ENCODE measurements around the gene ITGAX. TPM values are rescaled to one million over a fixed set of nuclear protein-coding genes. Genes with fewer than 3 reads are reported as not detected.

ITGAX gene
- total RNA-seq, 1 donor from 2014 or later: not detected

- no peaks in the 10 kb centered on the region for H3K27me3 ChIP-seq (ENCODE audit: control insufficient read depth, insufficient read depth, low read length)
- no peaks in the 10 kb centered on the region for H3K36me3 ChIP-seq (ENCODE audit: control insufficient read depth, insufficient read depth, low read length)
- no peak overlapping the region for H3K4me3 ChIP-seq (ENCODE audit: low read depth, low read length)
- FAIRE-seq (no peak), DNase-seq (ENCODE audit: low read depth) (no peak)
- TF ChIP-seq CTCF (IDR thresholded peaks at IDR 0.05; ENCODE audit: insufficient read depth, low read length, severe bottlenecking): no peak
Measured at GRCh38 chr16:31365131-31365865, 10.3 kb downstream of the ITGAX start.

GRCh38 chr16:31367853-31368252 lies 12.9 kb downstream of the ITGAX start:
- no peak overlapping the region for H3K4me3 ChIP-seq (ENCODE audit: low read depth, low read length)
- no peaks in the 10 kb centered on the region for H3K36me3 ChIP-seq (ENCODE audit: control insufficient read depth, insufficient read depth, low read length)
- FAIRE-seq (no peak), DNase-seq (ENCODE audit: low read depth) (no peak)
- TF ChIP-seq CTCF (IDR thresholded peaks at IDR 0.05; ENCODE audit: insufficient read depth, low read length, severe bottlenecking): no peak
- H3K27me3 ChIP-seq (ENCODE audit: control insufficient read depth, insufficient read depth, low read length): no peaks in the 10 kb centered on the region

- DNase-seq (ENCODE audit: low read depth): no peak
- H3K36me3 ChIP-seq (ENCODE audit: control insufficient read depth, insufficient read depth, low read length): no peaks in the 10 kb centered on the region
- no peak overlapping the region for H3K4me3 ChIP-seq (ENCODE audit: low read depth, low read length)
- TF ChIP-seq CTCF (IDR thresholded peaks at IDR 0.05; ENCODE audit: insufficient read depth, low read length, severe bottlenecking): no peak
- no peaks in the 10 kb centered on the region for H3K27me3 ChIP-seq (ENCODE audit: control insufficient read depth, insufficient read depth, low read length)
- no peak for FAIRE-seq
Measured at GRCh38 chr16:31371008-31371407, 16.0 kb downstream of the ITGAX start.

GRCh38 chr16:31371619-31372484 lies 16.9 kb downstream of the ITGAX start:
- no peak overlapping the region for H3K4me3 ChIP-seq (ENCODE audit: low read depth, low read length)
- no peaks in the 10 kb centered on the region for H3K27me3 ChIP-seq (ENCODE audit: control insufficient read depth, insufficient read depth, low read length)
- DNase-seq (ENCODE audit: low read depth) (no peak), FAIRE-seq (no peak)
- no peaks in the 10 kb centered on the region for H3K36me3 ChIP-seq (ENCODE audit: control insufficient read depth, insufficient read depth, low read length)
- no peak for TF ChIP-seq CTCF (IDR thresholded peaks at IDR 0.05; ENCODE audit: insufficient read depth, low read length, severe bottlenecking)

- H3K4me3 ChIP-seq (ENCODE audit: low read depth, low read length): no peak overlapping the region
- no peak for DNase-seq (ENCODE audit: low read depth)
- H3K36me3 ChIP-seq (ENCODE audit: control insufficient read depth, insufficient read depth, low read length): no peaks in the 10 kb centered on the region
- no peak for TF ChIP-seq CTCF (IDR thresholded peaks at IDR 0.05; ENCODE audit: insufficient read depth, low read length, severe bottlenecking)
- H3K27me3 ChIP-seq (ENCODE audit: control insufficient read depth, insufficient read depth, low read length): no peaks in the 10 kb centered on the region
- FAIRE-seq: peak; percentile 32
Measured at GRCh38 chr16:31373235-31373634, 18.3 kb downstream of the ITGAX start.
